Transverse colon (tissue), 4 donors: ENCODE measurements around the gene CCDC141.

Source experiments
- CTCF ChIP-seq, 5 experiments: fragments of 200-600 bp in 3 of 5; fragments of 450-650 bp in 2 of 5; sonication (generic) in 3 of 5; IDR thresholded peaks; 1 replicate in 2 of 5; 2 replicates in 3 of 5; pipeline ENCODE4 v1.5.1; 2016 to 2017; ENCODE audit warnings: antibody characterized with exemption in 5 of 5, inconsistent platforms in 3 of 5, mild to moderate bottlenecking in 2 of 5, moderate library complexity in 1 of 5
- POLR2AphosphoS5 ChIP-seq, 3 donors: sonication (generic); formaldehyde crosslinking; IDR thresholded peaks; one replicate each; pipeline ENCODE4 v1.6.1; 2016; ENCODE audit warnings: antibody characterized with exemption in 3 of 3

GRCh38 chr2:179072527-179072926, 22.6 kb upstream of the CCDC141 start:
- TF ChIP-seq POLR2AphosphoS5 (IDR thresholded peaks at IDR 0.05) (no peak), CTCF (IDR thresholded peaks at IDR 0.05) (no peak)
